ENCODE measurements around the gene SLC28A1.

SLC28A1 gene

GRCh38 chr15:84883916-84884781 is at the start of gene SLC28A1:
SLC28A1 (plus strand) TSS chr15:84884662; CDS start chr15:84887761, 3,099 bp downstream.
- FAIRE-seq: no peak
- no peak for DNase-seq (ENCODE audit: insufficient read length, low spot score)
- TF ChIP-seq CTCF (IDR thresholded peaks at IDR 0.05; ENCODE audit: insufficient read depth, missing control alignments): no peak

DNA sequence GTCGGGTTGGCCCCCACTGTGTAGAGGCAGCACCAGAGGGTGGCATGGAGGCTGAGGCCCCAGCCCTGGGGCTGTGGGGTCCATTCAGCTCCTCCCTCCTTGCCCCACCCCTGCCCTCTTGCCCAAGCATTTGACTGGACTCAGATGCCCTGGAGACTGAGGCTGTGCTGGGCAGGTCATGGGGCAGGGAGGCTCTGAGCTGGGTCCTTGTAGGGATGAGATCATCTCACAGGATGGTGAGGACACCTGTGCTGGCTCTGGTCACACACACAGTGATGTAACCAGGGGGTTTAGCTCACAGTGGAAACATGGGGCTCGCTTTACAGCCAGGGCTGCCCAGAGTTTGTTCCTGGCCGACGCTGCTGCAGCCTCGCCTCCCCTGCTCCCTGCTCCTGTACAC is 49.5 kb upstream of the SLC28A1 start:
- no peak for FAIRE-seq
- TF ChIP-seq CTCF (IDR thresholded peaks at IDR 0.05; ENCODE audit: insufficient read depth, missing control alignments): no peak
- no peak for DNase-seq (ENCODE audit: insufficient read length, low spot score)

DNA sequence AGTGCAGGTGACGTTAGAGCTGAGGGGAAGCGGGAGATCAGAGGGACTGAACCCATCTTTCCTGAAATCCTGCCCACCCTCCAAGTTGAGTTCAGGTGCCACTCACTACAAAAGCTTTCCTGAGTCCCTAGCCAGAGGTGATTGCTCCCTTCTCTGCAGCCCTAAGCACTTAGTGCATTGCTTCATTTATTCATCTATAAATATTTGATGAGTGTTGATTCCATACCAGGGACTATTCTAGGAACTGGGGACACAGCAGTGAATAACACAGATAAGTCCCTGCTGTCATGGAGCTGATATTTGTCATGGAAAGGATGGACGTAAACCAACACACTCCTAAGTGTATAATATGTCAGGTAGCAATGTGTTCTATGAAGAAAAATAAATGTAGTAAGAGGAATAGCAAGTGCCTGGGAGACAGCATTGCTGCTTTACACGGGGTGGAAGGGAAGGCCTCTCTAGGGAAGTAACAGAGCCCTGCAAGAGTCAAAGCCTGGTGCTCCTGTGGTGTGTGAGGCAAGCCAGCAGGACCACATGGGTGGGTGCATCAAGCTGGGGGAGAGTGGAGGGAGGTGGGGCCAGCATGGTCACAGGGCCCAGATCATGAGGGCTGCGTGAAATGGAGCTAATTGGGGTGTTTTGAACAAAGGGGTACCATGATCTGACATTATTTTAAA is 48.7 kb upstream of the SLC28A1 start:
- TF ChIP-seq CTCF (IDR thresholded peaks at IDR 0.05; ENCODE audit: insufficient read depth, missing control alignments): no peak
- no peak for DNase-seq (ENCODE audit: insufficient read length, low spot score)
- FAIRE-seq: no peak

DNA sequence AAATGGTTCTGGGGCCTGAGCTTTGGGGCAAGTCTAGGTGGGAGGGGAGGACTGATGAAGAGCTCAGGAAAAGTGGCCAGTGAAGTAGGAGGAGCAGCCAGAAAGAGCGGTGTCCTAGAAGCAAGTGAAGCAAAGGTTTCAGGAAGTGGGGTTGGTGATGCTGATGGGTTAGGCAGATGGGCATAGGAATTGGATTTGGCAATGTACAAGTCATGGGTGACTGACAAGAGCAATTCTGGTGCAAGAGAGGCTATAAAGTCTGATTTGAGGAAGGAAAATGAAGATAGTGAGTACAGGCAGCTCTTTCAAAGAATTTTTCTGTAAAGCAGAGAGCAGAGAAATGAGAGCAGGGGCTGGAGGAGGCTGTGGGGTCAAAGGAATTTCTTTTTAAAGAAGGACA is 47.6 kb upstream of the SLC28A1 start:
- TF ChIP-seq CTCF (IDR thresholded peaks at IDR 0.05; ENCODE audit: insufficient read depth, missing control alignments): no peak
- DNase-seq (ENCODE audit: insufficient read length, low spot score) (no peak), FAIRE-seq (no peak)

DNA sequence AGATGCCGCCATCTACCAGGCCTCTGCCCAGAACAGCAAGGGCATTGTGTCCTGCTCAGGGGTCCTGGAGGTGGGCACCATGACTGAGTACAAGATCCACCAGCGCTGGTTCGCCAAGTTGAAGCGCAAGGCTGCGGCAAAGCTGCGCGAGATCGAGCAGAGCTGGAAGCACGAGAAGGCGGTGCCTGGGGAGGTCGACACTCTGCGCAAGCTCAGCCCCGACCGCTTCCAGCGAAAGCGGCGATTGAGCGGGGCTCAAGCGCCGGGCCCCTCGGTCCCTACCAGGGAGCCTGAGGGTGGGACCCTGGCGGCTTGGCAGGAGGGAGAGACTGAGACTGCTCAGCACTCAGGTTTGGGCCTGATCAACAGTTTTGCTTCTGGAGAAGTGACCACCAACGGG is 44.7 kb upstream of the SLC28A1 start:
- no peak for TF ChIP-seq CTCF (IDR thresholded peaks at IDR 0.05; ENCODE audit: insufficient read depth, missing control alignments)
- DNase-seq (ENCODE audit: insufficient read length, low spot score) (no peak), FAIRE-seq (no peak)

DNA sequence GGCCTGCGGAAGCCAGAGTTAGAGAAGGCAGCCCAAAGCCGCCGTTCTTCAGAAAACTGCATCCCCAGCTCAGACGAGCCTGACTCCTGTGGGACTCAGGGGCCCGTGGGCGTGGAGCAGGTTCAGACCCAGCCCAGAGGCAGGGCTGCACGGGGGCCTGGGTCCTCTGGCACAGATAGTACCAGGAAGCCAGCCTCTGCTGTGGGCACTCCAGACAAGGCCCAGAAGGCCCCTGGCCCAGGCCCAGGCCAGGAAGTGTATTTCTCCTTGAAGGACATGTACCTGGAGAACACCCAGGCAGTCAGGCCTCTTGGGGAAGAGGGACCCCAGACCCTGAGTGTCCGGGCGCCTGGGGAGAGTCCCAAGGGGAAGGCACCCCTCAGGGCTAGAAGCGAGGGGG is 44.2 kb upstream of the SLC28A1 start:
- DNase-seq (ENCODE audit: insufficient read length, low spot score) (no peak), FAIRE-seq (no peak)
- no peak for TF ChIP-seq CTCF (IDR thresholded peaks at IDR 0.05; ENCODE audit: insufficient read depth, missing control alignments)
